Measurements from ENCODE around the gene RAB36. TPM values are rescaled to one million over a fixed set of nuclear protein-coding genes. Genes with fewer than 3 reads are reported as not detected.

The RAB36 gene
- polyA plus RNA-seq, 3 donors = 0.37 to 0.78 (median 0.49) TPM

DNA sequence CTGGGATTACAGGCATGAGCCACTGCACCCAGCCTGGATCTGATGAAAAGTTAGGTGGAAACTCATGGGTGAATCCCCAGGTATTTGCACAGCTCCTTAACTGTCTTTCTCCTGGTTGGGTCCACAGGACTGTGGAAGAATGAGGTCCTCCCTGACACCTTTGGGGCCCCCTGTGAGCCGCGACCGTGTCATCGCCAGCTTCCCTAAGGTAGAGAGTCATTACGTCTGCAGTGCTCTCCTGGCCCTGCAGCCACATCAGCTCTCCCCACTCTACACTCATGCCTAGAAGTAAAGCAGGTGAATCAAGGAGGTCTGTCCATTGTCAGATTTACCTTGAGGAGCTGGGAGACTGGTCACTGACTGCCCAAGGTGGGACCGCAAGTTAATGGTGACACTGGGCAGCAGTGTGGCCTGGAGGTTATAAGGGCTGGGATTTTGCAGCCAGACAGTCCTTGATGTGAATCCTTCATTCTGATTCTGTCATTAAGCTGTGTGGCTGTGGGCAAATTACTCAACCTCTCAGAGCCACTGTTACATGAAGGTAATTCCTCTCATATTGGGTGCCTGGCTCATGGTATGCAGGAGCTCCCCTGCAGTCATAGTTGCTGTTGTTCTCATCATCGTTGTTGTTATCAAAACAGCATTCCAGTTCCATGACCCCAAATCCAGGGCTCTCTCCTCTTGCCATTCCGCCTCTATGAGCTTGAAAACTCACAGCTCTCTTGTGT lies 1.4 kb downstream of the RAB36 start:
- Histone ChIP-seq H3K36me3 (replicated peaks in 1 of 2; ENCODE audit: control insufficient read depth in 1 of 2, insufficient read depth in 2 of 2, low read length in 2 of 2) (no peaks in the 10 kb centered on the region), H4K20me1 (ENCODE audit: insufficient read depth, low read length) (no peaks in the 10 kb centered on the region), H3K4me1 (ENCODE audit: control insufficient read depth in 1 of 2, insufficient read depth in 2 of 2, low read length in 2 of 2) (peaks cover 34 to 41% of the 10 kb centered on the region in 2 donors), H3K9me3 (replicated peaks in 1 of 2; ENCODE audit: control insufficient read depth in 1 of 2, insufficient read depth in 1 of 2, low read length in 2 of 2) (no peaks in the 10 kb centered on the region), H3K4me2 (replicated peaks; ENCODE audit: extremely low read depth, low read length, poor library complexity, severe bottlenecking) (no peak overlapping the region), H3K27ac (ENCODE audit: low read depth in 1 of 2, low read length in 2 of 2) (no peak overlapping the region), H3K4me3 (replicated peaks in 1 of 3; ENCODE audit: low read depth in 2 of 3, low read length in 3 of 3) (no peak overlapping the region), H2AFZ (ENCODE audit: insufficient read depth, low read depth, low read length, poor library complexity, severe bottlenecking) (no peak overlapping the region), H3K27me3 (ENCODE audit: control insufficient read depth in 2 of 2, insufficient read depth in 2 of 2, low read length in 2 of 2) (no peaks in the 10 kb centered on the region), H3K9ac (ENCODE audit: insufficient read depth, low read length, poor library complexity, severe bottlenecking) (no peak overlapping the region), H3K79me2 (ENCODE audit: insufficient read depth, low read length) (no peaks in the 10 kb centered on the region)
- TF ChIP-seq, protein P1, sequence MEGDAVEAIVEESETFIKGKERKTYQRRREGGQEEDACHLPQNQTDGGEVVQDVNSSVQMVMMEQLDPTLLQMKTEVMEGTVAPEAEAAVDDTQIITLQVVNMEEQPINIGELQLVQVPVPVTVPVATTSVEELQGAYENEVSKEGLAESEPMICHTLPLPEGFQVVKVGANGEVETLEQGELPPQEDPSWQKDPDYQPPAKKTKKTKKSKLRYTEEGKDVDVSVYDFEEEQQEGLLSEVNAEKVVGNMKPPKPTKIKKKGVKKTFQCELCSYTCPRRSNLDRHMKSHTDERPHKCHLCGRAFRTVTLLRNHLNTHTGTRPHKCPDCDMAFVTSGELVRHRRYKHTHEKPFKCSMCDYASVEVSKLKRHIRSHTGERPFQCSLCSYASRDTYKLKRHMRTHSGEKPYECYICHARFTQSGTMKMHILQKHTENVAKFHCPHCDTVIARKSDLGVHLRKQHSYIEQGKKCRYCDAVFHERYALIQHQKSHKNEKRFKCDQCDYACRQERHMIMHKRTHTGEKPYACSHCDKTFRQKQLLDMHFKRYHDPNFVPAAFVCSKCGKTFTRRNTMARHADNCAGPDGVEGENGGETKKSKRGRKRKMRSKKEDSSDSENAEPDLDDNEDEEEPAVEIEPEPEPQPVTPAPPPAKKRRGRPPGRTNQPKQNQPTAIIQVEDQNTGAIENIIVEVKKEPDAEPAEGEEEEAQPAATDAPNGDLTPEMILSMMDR (IDR thresholded peaks at IDR 0.05) = no peak
- intact Hi-C loops (cut with micrococcal nuclease) = loop anchor here in 1 of 2 donors (5.0 kb wide), 1 partner anchor 79 kb away; no protein-coding TSS in a partner anchor
- 0% methylated on average over 1 of the region's 8 CpGs for WGBS (ENCODE audit: insufficient coverage)
- peaks cover 0 to 2% (median 0%) of the 10 kb centered on the region in 7 donors for H3K9me3 Mint-ChIP-seq
- H3K27ac Mint-ChIP-seq = peak overlapping the region in 2 of 7 donors; percentile 30 to 35
- H3K4me1 Mint-ChIP-seq = peaks cover 37% of the 10 kb centered on the region
- no peaks in the 10 kb centered on the region for H3K36me3 Mint-ChIP-seq
- DNase-seq = no peak
- peak overlapping the region in 1 of 2 donors; percentile 15 for H3K4me3 Mint-ChIP-seq
- H3K27me3 Mint-ChIP-seq (ENCODE audit: low read depth in 3 of 3) = peaks cover 2 to 7% (median 5%) of the 10 kb centered on the region in 3 donors

DNA sequence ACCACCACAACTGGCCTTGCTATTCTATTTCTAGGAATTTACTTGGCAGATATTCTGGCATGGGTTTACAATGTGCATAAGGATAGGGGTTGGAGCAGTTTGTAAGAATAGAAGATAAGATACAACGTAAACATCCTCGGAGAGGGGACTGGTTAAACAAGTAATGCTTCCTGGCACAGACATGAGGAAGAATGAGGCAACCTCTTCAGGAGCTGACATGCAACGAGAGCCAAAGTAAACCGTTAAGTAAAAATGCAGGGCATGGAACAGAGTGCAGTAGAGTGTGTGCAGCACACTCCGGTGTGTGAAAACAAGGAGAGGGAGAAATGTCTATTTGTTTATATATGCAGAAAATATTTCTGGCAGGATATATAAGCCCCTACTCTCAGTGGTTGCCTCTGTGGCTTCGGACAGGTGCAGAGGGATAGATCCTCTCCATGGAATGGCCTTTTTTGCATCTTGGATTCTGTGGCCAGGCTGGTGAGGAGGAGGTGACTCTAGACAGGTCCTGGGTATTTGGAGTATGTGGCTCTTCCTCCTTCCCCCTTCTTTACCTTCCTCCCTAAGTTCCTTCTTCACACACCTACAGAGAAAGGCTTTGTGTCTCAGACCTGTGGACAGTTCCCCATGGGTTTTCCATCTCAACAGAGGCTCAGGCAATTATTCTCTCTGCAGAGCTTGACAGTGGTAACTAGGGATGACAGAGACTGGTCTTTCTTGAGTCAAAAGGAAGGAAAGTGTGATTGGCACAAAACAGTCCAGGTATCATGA lies 2.5 kb downstream of the RAB36 start:
- Mint-ChIP-seq H3K36me3 (no peaks in the 10 kb centered on the region), H3K4me1 (peaks cover 38% of the 10 kb centered on the region), H3K4me3 (no peak overlapping the region), H3K27ac (peak overlapping the region in 1 of 7 donors; percentile 18), H3K27me3 (ENCODE audit: low read depth in 3 of 3) (peaks cover 2 to 7% (median 5%) of the 10 kb centered on the region in 3 donors), H3K9me3 (peaks cover 0 to 2% (median 0%) of the 10 kb centered on the region in 7 donors)
- no peak overlapping the region for H3K4me2 ChIP-seq (replicated peaks; ENCODE audit: extremely low read depth, low read length, poor library complexity, severe bottlenecking)
- H3K36me3 ChIP-seq (replicated peaks in 1 of 2; ENCODE audit: control insufficient read depth in 1 of 2, insufficient read depth in 2 of 2, low read length in 2 of 2) = no peaks in the 10 kb centered on the region
- H3K9me3 ChIP-seq (replicated peaks in 1 of 2; ENCODE audit: control insufficient read depth in 1 of 2, insufficient read depth in 1 of 2, low read length in 2 of 2) = no peaks in the 10 kb centered on the region
- no peak overlapping the region for H3K4me3 ChIP-seq (replicated peaks in 1 of 3; ENCODE audit: low read depth in 2 of 3, low read length in 3 of 3)
- TF ChIP-seq, protein P1 (IDR thresholded peaks at IDR 0.05) = no peak
- no peaks in the 10 kb centered on the region for H3K27me3 ChIP-seq (ENCODE audit: control insufficient read depth in 2 of 2, insufficient read depth in 2 of 2, low read length in 2 of 2)
- DNase-seq = peak in 1 of 3 donors; percentile 6
- no peaks in the 10 kb centered on the region for H4K20me1 ChIP-seq (ENCODE audit: insufficient read depth, low read length)
- intact Hi-C loops (cut with micrococcal nuclease) = loop anchor here in 1 of 2 donors (5.0 kb wide), 1 partner anchor 81 kb away; no protein-coding TSS in a partner anchor
- no peak overlapping the region for H3K27ac ChIP-seq (ENCODE audit: low read depth in 1 of 2, low read length in 2 of 2)
- WGBS (ENCODE audit: insufficient coverage) = 12% methylated on average over 4 of the region's 6 CpGs
- peaks cover 32 to 41% of the 10 kb centered on the region in 2 donors for H3K4me1 ChIP-seq (ENCODE audit: control insufficient read depth in 1 of 2, insufficient read depth in 2 of 2, low read length in 2 of 2)
- H2AFZ ChIP-seq (ENCODE audit: insufficient read depth, low read depth, low read length, poor library complexity, severe bottlenecking) = no peak overlapping the region
- no peaks in the 10 kb centered on the region for H3K79me2 ChIP-seq (ENCODE audit: insufficient read depth, low read length)
- no peak overlapping the region for H3K9ac ChIP-seq (ENCODE audit: insufficient read depth, low read length, poor library complexity, severe bottlenecking)
